Heart left ventricle (tissue), 16 donors: Measurements from ENCODE around the gene CHRM2. TPM values are rescaled to one million over a fixed set of nuclear protein-coding genes. Genes with fewer than 3 reads are reported as not detected.
A peak's percentile ranks its signal among the peaks of the same experiment; 100 is the strongest.

Experiments used
- ATAC-seq, 4 donors: fragments of 200-7000 bp; cut with Tn5 transposase; one replicate each; pipeline ENCODE4 v1.9.1; 2020 to 2022; ENCODE audit warnings: moderate library complexity in 4 of 4, mild to moderate bottlenecking in 3 of 4, moderate number of reproducible peaks in 1 of 4
- DNase-seq, 5 donors: peaks; one replicate each; pipeline ENCODE4 v3.0.0-alpha.2; 2020
- H3K27ac ChIP-seq, 12 donors: fragments of 200-600 bp; sonication (generic) in 4 of 12; one replicate each; pipeline versions ENCODE4 v1.5.0 to v1.8.0; 2016 to 2022; ENCODE audit warnings: mild to moderate bottlenecking in 2 of 12
- H3K27me3 ChIP-seq, 9 donors: fragments of 200-600 bp; sonication (generic) in 2 of 9; one replicate each; pipeline versions ENCODE4 v1.5.1 to v1.8.0; 2016 to 2022; ENCODE audit warnings: mild to moderate bottlenecking in 3 of 9
- H3K36me3 ChIP-seq, 9 donors: fragments of 200-600 bp; sonication (generic) in 2 of 9; one replicate each; pipeline versions ENCODE4 v1.5.0 to v1.8.0; 2018 to 2022; ENCODE audit warnings: mild to moderate bottlenecking in 2 of 9
- H3K4me1 ChIP-seq, 12 donors: fragments of 200-600 bp; sonication (generic) in 4 of 12; one replicate each; pipeline versions ENCODE4 v1.5.0 to v1.8.0; 2016 to 2022; ENCODE audit warnings: mild to moderate bottlenecking in 3 of 12
- H3K4me3 ChIP-seq, 12 donors: fragments of 200-600 bp; sonication (generic) in 4 of 12; one replicate each; pipeline versions ENCODE4 v1.5.0 to v1.8.0; 2017 to 2022; ENCODE audit warnings: mild to moderate bottlenecking in 9 of 12, moderate library complexity in 4 of 12
- H3K9me3 ChIP-seq, 12 donors: fragments of 200-600 bp; sonication (generic) in 4 of 12; one replicate each; pipeline versions ENCODE4 v1.5.0 to v1.8.0; 2016 to 2022; ENCODE audit warnings: mild to moderate bottlenecking in 1 of 12
- POLR2A ChIP-seq, 2 donors: fragments of 450-650 bp; IDR thresholded peaks; one replicate each; pipeline ENCODE4 v1.6.1; 2017; ENCODE audit warnings: antibody characterized with exemption in 2 of 2, mild to moderate bottlenecking in 2 of 2, moderate library complexity in 2 of 2
- WGBS, 4 donors: extraction: QIAGEN DNeasy Blood & Tissue Kit in 2 of 4; methylation state at CpG; one replicate each; pipeline versions ENCODE4 v1.1.5 to v1.1.7; 2013 to 2018; 5-methylcytosine and 5-hydroxymethylcytosine counted together
- intact Hi-C, 10 donors: fragments of 100-400 bp; cut with DNase I; formaldehyde crosslinking; loops; one replicate each; pipeline versions ENCODE4 v1.11.1 to v1.14.2; 2022
- polyA plus RNA-seq, 2 donors: library from polyadenylated mRNA; stranded (reverse); fragments of 200-250 nt; gene quantifications; one replicate each; pipeline ENCODE4 v1.2.3, GENCODE V29; 2013
- total RNA-seq, 9 donors: library from RNA; depleted of rRNA in 2 of 9; stranded (reverse); fragments of >200 nt in 2 of 9; fragmentation: NEBNext Ultra II Directional in 3 of 9; extraction: Animal tissue kit (Norgen Biotek cat#: 25700) in 3 of 9; gene quantifications; one replicate each; pipeline versions ENCODE4 v1.1.0 to v1.2.4, GENCODE V29; 2016 to 2023
- TF ChIP-seq, protein P1 (sequence below), 12 donors: fragments of 200-600 bp; sonication (generic) in 4 of 12; IDR thresholded peaks; one replicate each; pipeline versions ENCODE4 v1.5.0 to v1.8.0; 2018 to 2022; ENCODE audit warnings: antibody characterized with exemption in 12 of 12, mild to moderate bottlenecking in 5 of 12
- donor health status: ischemic (EF 13 %, LVEDD 7.1; RV severe dilation, severe dysfunction).
- donor health status: healthy with polysubstance abuse.
- donor health status: DM: no; HTN: yes; CAD: no.
- donor health status: DM: no; HTN: no; CAD: no.
- donor health status: ischemic (EF 25% LVEDD 6.9; RV normal size, moderate dysfunction).
- donor health status: ischemic (EF 25% LVEDD 5.7; RV mildly dilated, moderate dysfunction).
- donor health status: healthy.
- donor health status: DM: yes; HTN: yes; CAD: no.
- donor health status: ischemic (EF 35%, LVEDD 5.7; RV mildly dilated, moderate dysfunction).
- donor health status: nonischemic (EF 11% LVEDD 7.7; RV severe dilation, severe dysfunction).
- donor health status: DM: yes; HTN: yes; CAD: no.
- donor health status: PGD.
- donor health status: ischemic (EF 29% LVEDD 5.4; RV normal size, mild dysfunction).
- donor health status: nonischemic (EF 23%, LVEDD 6.1; RV moderate dilation, normal function).

Gene CHRM2
- total and polyA plus RNA-seq, 11 donors, result 22.2 to 124 (median 51.2) TPM

DNA sequence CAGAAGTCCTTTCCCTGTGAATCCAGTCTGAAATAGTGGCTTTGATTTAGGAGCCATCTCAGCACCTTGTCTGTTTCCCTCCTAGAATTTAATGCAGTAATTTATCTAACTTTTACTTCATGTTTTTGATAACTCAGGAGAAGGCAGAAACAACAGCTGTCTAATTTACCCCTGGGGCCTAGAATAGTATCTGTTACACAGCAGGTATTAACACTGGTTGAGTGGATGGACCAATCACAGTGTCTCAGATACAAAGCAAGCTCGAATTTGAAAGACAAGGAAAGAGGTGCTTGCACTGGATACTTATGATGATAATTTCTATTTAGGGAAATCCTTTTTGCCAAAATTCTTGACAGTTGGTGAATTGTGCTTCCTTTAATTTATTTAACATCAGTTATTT is 23.4 kb downstream of the CHRM2 start:
- intact Hi-C loops, result no loop called here
- WGBS, 4 donors, result 24 to 33% (median 29%) methylated on average over 1 of the region's 1 CpG
- peaks cover 0 to 10% (median 0%) of the 10 kb centered on the region in 9 donors for H3K36me3 ChIP-seq
- no peak overlapping the region for H3K4me3 ChIP-seq
- peaks cover 0 to 15% (median 1%) of the 10 kb centered on the region in 12 donors for H3K4me1 ChIP-seq
- TF ChIP-seq POLR2A (IDR thresholded peaks at IDR 0.05), result no peak
- TF ChIP-seq, protein P1, sequence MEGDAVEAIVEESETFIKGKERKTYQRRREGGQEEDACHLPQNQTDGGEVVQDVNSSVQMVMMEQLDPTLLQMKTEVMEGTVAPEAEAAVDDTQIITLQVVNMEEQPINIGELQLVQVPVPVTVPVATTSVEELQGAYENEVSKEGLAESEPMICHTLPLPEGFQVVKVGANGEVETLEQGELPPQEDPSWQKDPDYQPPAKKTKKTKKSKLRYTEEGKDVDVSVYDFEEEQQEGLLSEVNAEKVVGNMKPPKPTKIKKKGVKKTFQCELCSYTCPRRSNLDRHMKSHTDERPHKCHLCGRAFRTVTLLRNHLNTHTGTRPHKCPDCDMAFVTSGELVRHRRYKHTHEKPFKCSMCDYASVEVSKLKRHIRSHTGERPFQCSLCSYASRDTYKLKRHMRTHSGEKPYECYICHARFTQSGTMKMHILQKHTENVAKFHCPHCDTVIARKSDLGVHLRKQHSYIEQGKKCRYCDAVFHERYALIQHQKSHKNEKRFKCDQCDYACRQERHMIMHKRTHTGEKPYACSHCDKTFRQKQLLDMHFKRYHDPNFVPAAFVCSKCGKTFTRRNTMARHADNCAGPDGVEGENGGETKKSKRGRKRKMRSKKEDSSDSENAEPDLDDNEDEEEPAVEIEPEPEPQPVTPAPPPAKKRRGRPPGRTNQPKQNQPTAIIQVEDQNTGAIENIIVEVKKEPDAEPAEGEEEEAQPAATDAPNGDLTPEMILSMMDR (IDR thresholded peaks at IDR 0.05), result no peak
- H3K9me3 ChIP-seq, result no peaks in the 10 kb centered on the region
- no peaks in the 10 kb centered on the region for H3K27me3 ChIP-seq
- ATAC-seq (no peak), DNase-seq (no peak)
- peak overlapping the region in 1 of 12 donors; percentile 54 for H3K27ac ChIP-seq

- intact Hi-C loops, result no loop called here
- no peak overlapping the region for H3K4me3 ChIP-seq
- WGBS, 4 donors, result 85 to 89% (median 89%) methylated on average over 2 of the region's 2 CpGs
- TF ChIP-seq POLR2A (IDR thresholded peaks at IDR 0.05), result no peak
- TF ChIP-seq, protein P1 (IDR thresholded peaks at IDR 0.05), result no peak
- no peaks in the 10 kb centered on the region for H3K9me3 ChIP-seq
- ATAC-seq, result no peak
- H3K4me1 ChIP-seq, result peaks cover 0 to 15% (median under 1%) of the 10 kb centered on the region in 12 donors
- H3K36me3 ChIP-seq, result peaks cover 0 to 10% (median 0%) of the 10 kb centered on the region in 9 donors
- DNase-seq, result no peak
- H3K27me3 ChIP-seq, result no peaks in the 10 kb centered on the region
- H3K27ac ChIP-seq, result no peak overlapping the region
Measured at GRCh38 chr7:136894789-136895188, 26.3 kb downstream of the CHRM2 start.

DNA sequence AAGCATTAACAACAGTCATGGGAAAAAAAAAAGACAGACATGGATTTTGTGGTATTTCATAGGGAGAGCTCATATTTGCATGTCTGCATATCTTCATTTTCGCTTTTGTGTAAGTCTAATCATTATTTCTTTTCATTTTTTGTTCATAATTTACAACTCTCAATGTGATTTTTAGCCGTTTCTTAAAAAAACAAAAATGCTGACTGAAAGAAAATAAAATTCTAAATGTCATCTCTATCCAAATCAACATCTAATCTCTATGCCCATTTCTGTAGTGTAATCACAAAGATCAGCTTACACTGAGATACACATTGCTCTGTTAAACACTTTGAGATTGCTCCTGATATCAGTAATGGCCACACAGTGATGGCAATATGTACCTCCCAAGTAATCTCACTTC is 29.2 kb downstream of the CHRM2 start:
- Histone ChIP-seq H3K4me3 (no peak overlapping the region), H3K9me3 (no peaks in the 10 kb centered on the region), H3K27me3 (no peaks in the 10 kb centered on the region), H3K27ac (no peak overlapping the region), H3K36me3 (peaks cover 0 to 10% (median 0%) of the 10 kb centered on the region in 9 donors), H3K4me1 (peaks cover 0 to 21% (median 0%) of the 10 kb centered on the region in 12 donors)
- no peak for TF ChIP-seq POLR2A (IDR thresholded peaks at IDR 0.05)
- TF ChIP-seq, protein P1 (IDR thresholded peaks at IDR 0.05), result no peak
- DNase-seq (no peak), ATAC-seq (no peak)
- intact Hi-C loops, result no loop called here
- 39 to 84% (median 71%) methylated on average over 2 of the region's 2 CpGs for WGBS, 4 donors

DNA sequence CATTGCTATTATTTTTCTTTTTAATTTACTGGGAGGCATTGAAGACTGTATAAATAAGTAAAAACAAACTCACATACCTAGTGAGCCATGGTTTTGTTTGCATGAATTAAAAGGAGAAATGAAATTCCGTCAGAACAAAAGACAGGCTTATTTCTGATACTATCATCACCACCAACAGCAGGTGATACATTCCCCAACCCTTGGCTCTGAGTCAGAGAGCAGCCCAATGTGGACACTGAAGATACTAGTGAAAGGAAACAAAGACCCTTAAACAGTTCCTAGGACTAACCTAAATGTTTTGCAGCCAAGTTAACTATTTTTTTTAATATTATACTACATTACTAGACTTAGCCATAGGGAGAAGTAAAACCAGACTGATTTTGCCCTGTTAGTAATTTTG is 31.6 kb downstream of the CHRM2 start:
- intact Hi-C loops, result no loop called here
- no peaks in the 10 kb centered on the region for H3K27me3 ChIP-seq
- H3K4me3 ChIP-seq, result no peak overlapping the region
- ATAC-seq (peak in 3 of 4 donors; percentile 42 to 56 (median 50)), DNase-seq (no peak)
- WGBS, 4 donors, result 26 to 51% (median 35%) methylated on average over 1 of the region's 1 CpG
- TF ChIP-seq POLR2A (IDR thresholded peaks at IDR 0.05), result no peak
- TF ChIP-seq, protein P1 (IDR thresholded peaks at IDR 0.05), result no peak
- H3K27ac ChIP-seq, result peak overlapping the region in 8 of 12 donors; percentile 9 to 69 (median 34)
- no peaks in the 10 kb centered on the region for H3K36me3 ChIP-seq
- H3K4me1 ChIP-seq, result peaks cover 0 to 21% (median 0%) of the 10 kb centered on the region in 12 donors
- H3K9me3 ChIP-seq, result no peaks in the 10 kb centered on the region
